Skeletal muscle cell (primary cell): Measurements from ENCODE around the gene METAP2.
"Not testable (repeated sequence)": the region's sequence is repeated elsewhere in the genome, so short reads cannot be mapped to it uniquely, and the experiment has no call there.

Experiments
- DNase-seq: peaks from one replicate; pipeline ENCODE4 v3.0.0-alpha.2; 2010; ENCODE audit warnings: low read depth
- H3K4me3 ChIP-seq: 2 replicates; pipeline ENCODE4 v1.5.1; 2011; ENCODE audit warnings: low read depth, mild to moderate bottlenecking, control low read depth, low read length, moderate library complexity

The METAP2 gene

GRCh38 chr12:95460896-95461295 lies 13.1 kb upstream of the METAP2 start:
- DNase-seq, result no peak
- no peak overlapping the region for H3K4me3 ChIP-seq

- H3K4me3 ChIP-seq, result no peak overlapping the region
- DNase-seq, result no peak
These were observed 11.9 kb upstream of the METAP2 start for GRCh38 chr12:95462081-95462480.

GRCh38 chr12:95462551-95462950 lies 11.4 kb upstream of the METAP2 start:
- DNase-seq, result no peak
- no peak overlapping the region for H3K4me3 ChIP-seq

- DNase-seq, result no peak
- no peak overlapping the region for H3K4me3 ChIP-seq
These were observed 10.9 kb upstream of the METAP2 start for GRCh38 chr12:95463050-95463449.

DNA sequence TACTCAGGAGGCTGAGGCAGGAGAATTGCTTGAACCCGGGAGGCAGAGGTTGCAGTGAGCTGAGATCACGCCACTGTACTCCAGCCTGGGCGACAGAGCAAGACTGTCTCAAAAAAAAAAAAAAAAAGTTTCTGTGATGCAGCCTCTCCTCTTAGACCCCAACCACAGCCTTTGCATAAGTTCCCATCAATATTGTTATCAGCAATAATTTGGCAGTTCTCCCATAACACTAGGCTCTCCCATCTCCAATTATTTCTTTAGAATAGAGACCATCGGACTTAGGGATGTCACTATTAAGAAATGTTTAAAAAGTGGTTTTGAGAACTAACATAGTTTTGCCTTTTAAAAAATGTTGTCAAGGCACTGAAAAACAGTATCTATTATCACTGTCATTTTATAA lies 10.2 kb upstream of the METAP2 start:
- H3K4me3 ChIP-seq, DNase-seq: not testable (repeated sequence)

DNA sequence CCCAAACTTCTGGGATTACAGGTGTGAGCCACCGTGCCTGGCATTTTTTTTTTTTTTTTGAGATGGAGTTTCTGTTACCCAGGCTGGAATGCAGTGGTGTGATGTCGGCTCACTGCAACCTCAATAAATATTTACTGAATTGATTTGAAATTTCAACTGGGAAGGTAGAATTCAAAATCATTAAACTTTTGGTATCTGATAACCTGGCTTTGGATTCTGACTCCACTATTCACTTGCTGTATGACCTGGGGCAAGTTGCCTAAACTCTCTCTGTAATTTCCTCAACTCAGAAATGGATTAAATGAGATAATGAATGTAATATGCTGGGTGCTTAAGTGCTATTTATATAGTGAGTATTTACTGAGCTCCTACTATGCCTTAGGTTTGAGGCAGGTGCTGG lies 8.7 kb upstream of the METAP2 start:
- DNase-seq, result no peak
- no peak overlapping the region for H3K4me3 ChIP-seq

GRCh38 chr12:95470300-95470699 lies 3.7 kb upstream of the METAP2 start:
- no peak overlapping the region for H3K4me3 ChIP-seq
- no peak for DNase-seq

DNA sequence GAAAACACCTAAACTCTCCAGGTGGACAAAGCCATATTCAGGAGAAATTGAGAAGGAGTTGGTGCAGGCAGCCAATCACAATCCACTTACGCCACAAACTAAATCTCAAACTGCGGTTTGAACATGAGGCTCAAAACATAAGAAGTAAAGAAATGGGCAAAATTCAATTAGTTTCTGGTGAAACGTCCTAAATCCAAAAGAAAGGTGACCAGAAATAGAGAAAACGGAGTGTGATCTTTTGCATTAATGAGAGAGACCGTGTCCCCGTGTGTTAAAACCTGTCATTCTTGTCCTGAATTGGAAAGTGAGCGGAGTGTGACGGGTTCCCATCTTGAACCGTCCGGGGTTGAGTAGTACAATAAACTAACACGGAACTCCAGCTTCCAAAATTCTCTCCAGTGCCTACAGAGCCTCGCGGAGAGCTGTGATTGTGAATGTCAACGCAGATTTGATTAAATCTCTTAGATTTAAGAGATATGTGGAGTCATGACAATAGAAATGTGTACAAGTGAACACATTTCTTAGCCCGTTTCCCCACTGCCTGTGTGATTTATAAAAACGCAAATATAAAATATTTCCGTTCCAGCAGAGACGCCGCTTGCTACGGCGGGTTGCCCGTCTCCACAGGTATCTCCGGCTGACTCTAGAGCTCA lies 595 bp upstream of the METAP2 start:
- DNase-seq, result no peak
- peak overlapping the region; percentile 88 for H3K4me3 ChIP-seq

- peak overlapping the region; percentile 88 for H3K4me3 ChIP-seq
- no peak for DNase-seq
These were observed 657 bp downstream of the METAP2 start for GRCh38 chr12:95474660-95474958.

- no peak overlapping the region for H3K4me3 ChIP-seq
- DNase-seq, result no peak
These were observed 6.3 kb downstream of the METAP2 start for GRCh38 chr12:95480230-95480629.

GRCh38 chr12:95481072-95481471 lies 7.1 kb downstream of the METAP2 start:
- no peak overlapping the region for H3K4me3 ChIP-seq
- DNase-seq, result no peak

DNA sequence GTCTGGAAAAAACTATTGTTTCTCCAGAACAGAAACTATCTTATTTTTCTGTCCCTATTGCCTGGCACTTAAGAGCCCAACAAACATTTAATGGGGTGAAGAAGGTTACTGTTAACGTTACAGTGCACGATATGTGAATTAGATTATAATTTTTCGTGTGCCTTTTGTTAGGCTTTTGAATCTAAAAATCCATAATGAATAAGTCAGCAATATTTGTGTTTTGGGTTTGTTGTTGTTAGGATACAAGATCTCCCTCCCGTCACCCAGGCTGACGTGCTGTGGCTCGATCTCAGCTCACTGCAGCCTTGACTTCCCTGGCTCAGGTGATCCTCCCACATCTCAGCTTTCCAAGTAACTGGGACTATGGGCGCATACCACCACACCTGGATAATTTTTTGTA lies 7.9 kb downstream of the METAP2 start:
- H3K4me3 ChIP-seq, result no peak overlapping the region
- DNase-seq, result no peak

DNA sequence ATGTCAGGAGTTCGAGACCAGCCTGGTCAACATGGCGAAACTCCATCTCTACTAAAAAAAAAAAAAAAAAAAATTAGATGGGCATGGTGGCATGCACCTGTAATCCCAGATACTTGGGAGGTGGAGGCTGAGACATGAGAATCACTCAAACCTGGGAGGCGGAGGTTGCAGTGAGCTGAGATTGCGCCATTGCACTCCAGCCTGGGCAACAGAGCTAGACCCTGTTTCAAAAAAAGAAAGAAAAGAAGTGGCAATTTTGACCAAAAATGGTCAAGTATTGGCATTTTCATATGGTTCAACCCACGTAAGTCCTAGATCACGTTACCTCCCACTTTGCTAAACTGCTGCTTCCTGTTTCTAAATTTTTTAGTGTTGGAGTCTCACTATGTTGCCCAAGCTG lies 8.6 kb downstream of the METAP2 start:
- not testable (repeated sequence) for H3K4me3 ChIP-seq, DNase-seq

GRCh38 chr12:95484524-95484923 lies 10.6 kb downstream of the METAP2 start:
- no peak overlapping the region for H3K4me3 ChIP-seq
- DNase-seq, result no peak

DNA sequence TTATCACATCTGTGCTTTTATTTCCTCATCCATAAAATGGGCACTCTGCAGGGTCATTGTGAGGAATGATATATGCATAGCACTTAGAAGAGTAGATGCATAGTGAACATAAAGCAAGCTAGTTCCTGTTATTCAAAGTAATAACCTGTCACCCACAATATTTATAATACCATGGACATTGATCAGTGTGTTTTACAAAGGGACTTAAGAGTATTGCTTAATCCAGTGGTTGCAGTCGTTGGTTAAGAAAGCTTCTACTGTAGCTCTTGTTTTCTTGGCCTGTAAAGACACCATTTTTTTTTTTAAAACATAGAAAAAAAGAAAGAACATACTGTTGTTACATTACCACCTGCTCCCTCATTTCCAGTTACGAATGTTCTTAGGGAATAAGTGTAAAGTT lies 13.1 kb downstream of the METAP2 start:
- no peak for DNase-seq
- H3K4me3 ChIP-seq, result no peak overlapping the region

- H3K4me3 ChIP-seq, result no peak overlapping the region
- DNase-seq, result no peak
These were observed 18.5 kb downstream of the METAP2 start for GRCh38 chr12:95492462-95492861.

DNA sequence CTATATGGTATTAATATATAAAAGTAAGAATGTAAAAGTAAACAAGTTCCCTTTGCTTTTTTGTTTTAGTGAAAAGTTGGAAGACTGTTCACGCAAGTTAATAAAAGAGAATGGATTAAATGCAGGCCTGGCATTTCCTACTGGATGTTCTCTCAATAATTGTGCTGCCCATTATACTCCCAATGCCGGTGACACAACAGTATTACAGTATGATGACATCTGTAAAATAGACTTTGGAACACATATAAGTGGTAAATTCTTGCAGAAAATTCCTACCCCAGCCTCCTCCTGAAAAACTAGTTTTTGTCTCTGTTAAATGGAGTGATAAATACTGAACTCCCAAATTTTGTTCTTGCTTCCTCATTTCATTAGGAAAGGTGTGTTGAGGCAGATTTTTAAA lies 20.9 kb downstream of the METAP2 start:
- no peak for DNase-seq
- no peak overlapping the region for H3K4me3 ChIP-seq

DNA sequence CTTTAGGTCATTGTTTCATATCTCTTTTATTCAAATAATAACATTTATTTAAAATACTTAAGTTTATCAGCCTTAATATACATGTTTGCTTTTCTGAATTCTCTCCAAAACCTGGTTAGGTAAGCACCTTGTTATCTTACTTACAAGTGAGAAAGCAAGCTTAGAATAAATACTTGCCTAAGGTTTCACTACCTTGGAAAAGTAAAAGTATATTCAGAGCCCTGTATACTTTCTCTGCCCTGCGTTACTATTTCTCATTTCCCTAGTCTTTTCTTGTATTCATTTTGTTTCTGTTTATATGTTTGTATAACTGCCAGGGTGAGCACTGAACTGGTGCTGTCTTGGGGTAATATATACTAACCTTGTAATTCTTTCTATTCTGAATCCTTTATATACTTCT lies 21.5 kb downstream of the METAP2 start:
- no peak for DNase-seq
- H3K4me3 ChIP-seq, result no peak overlapping the region

DNA sequence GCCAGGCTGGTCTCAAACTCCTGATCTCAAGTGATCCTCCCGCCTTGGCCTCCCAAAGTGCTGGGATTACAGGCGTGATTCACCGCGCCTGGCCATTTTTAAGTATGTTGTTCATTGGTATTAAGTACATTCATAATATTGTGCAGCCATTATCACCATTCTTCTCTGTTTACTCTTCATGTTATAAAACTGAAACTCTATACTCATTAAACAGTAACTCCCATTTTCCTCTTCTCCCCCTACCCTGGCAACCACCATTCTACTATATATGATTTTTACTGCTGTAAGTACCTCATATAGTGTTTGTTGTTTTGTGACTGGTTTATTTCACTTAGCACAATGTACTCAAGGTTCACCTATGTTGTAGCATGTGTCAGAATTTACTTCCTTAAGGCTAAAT lies 23.1 kb downstream of the METAP2 start:
- H3K4me3 ChIP-seq, result no peak overlapping the region
- DNase-seq, result no peak

GRCh38 chr12:95498968-95499367 lies 25.0 kb downstream of the METAP2 start:
- DNase-seq, result no peak
- H3K4me3 ChIP-seq, result no peak overlapping the region

GRCh38 chr12:95499772-95500171 lies 25.8 kb downstream of the METAP2 start:
- no peak overlapping the region for H3K4me3 ChIP-seq
- DNase-seq, result no peak

- DNase-seq, result no peak
These were observed 30.2 kb downstream of the METAP2 start for GRCh38 chr12:95504140-95504539.

More at GRCh38 chr12:95504140-95504539, 30.2 kb downstream of the METAP2 start:
- no peak overlapping the region for H3K4me3 ChIP-seq
